NCI-H524 (cell line): Measurements from ENCODE around the gene MRGPRG.

Experiments used
- DNase-seq, 2 experiments: peaks; one replicate each; lab custom pipeline; 2025; lab: John Stamatoyannopoulos, UW

The MRGPRG gene

GRCh38 chr11:3195251-3196160, 23.1 kb downstream of the MRGPRG start:
- DNase-seq: peak; percentile 14 to 23

- no peak for DNase-seq
These were observed 24.4 kb downstream of the MRGPRG start for GRCh38 chr11:3194016-3194816.

- no peak for DNase-seq
These were observed 25.1 kb downstream of the MRGPRG start for GRCh38 chr11:3193373-3194015.

- no peak for DNase-seq
These were observed 25.9 kb downstream of the MRGPRG start for GRCh38 chr11:3192511-3193372.

DNA sequence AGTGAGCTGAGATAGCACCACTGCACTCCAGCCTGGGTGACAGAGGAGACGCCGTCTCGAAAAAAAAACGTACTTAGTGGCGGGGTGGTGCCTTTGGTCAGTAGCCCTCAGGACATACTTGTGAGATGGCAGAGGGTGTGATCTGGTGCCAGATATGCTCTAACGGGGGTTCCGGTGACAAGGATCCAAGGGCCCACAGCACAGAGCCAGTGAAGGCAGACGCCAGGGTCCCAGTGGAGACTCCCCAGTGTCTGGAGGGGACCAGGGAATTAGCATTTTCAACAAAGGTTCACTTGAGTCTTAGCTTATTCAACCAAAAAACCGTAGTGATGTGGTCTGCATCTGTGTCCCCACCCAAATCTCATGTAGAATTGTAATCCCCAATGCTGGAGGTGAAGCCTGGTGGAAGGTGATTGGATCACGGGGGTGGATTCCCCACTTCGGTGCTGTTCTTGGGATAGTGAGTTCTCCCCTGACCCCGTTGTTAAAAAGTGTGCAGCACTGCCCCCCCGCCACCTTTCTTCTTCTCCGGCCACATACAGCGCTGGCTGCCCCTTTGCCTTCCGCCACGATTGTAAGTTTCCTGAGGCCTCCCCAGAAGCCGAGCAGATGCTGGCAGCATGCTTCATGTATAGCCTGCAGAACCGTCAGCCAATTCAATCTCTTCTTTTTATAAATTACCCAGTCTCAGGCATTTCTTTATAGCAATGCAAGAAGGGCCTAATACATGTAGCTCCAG, 26.9 kb downstream of the MRGPRG start:
- DNase-seq: no peak

- DNase-seq: peak in 1 of 2 experiments; percentile 11
These were observed 28.0 kb downstream of the MRGPRG start for GRCh38 chr11:3190600-3190999.

DNA sequence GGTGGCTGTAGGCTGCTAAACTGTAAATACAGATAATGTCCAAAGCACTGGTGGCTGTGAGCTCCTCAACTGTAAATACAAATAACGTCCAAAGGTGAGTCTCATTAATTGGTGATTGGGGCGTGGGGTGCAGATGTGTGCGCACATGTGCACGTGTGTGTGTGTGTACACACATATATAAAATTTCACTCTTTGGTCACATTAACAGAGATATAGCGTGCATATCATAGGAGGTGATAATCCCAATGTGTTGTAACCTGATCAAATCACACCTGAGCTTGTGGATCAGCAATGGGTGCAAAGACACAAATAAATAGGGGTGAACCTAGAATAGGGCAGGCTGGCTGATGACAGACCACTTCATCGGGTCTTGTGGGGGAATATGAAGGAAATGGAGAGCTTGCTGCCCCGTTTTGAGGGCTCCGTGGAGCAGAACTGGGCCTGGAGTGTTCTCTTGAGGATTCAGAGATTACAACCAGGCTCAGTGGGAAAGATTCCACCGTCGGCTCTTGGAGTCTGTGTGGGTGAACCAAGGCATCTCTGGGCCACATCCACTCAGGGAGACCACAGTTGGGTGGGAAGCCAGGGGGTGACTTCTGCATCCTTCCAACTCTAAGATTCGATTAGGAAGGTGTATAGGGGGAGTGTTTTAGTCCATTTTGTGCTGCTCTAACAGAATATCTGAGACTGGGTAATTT, 28.6 kb downstream of the MRGPRG start:
- DNase-seq: no peak

DNA sequence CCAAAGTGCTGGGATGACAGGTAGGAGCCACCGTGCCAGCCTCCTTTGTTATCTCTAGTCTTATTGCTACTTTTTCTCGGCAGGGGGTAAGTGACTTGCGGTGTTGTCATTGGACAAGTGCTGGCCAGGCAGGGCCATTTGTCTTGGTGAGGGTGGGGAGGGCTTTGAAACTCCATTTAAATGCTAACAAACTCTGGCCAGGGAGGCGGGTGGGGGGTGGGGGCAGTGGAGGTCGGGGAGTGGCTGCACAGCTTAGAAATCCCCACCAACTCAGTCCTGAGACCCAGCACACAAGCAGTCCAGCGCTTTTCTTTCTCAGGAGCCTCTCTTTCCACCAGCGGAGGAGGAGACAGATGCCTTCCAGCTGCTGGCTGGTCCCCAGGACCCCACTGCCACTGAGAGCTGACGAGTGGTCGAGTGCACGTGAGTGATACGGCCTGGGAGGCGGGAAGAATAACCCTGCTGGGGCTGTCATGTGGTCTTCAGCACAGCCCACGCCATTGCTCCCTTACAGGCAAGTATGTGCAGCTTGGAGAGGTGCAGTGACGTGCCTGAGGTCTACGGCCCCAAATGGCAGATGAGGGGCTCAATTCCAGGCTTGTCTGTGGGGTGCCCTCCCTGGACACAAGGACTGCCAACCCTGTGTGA, 29.3 kb downstream of the MRGPRG start:
- DNase-seq: no peak

GRCh38 chr11:3188496-3189195, 30.0 kb downstream of the MRGPRG start:
- no peak for DNase-seq

- no peak for DNase-seq
These were observed 32.3 kb downstream of the MRGPRG start for GRCh38 chr11:3186166-3186953.

DNA sequence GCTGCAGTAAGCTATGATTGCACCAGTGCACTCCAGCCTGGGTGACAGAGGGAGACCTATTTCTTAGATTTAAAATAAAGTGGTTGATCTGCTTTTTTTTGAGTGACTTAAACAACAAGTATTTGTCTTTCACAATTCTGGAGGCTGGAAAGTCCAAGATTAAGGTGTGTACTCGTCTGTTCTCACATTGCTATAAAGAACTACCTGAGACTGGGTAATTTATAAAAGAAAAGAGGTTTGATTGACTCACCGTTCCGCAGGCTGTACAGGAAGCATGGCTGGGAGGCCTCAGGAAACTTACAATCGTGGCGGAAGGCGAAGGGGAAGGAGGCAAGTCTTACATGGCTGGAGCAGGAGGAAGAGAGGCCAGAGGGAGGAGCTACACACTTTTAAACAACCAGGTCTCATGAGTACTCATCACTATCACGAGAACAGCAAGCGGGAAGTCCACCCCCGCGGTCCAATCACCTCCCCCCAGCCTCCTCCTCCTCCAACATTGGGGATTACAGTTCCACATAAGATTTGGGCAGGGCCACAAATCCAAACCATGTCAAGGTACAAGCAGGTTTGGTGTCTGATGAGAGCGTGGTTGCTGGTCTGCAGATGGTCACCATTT, 33.8 kb downstream of the MRGPRG start:
- no peak for DNase-seq

DNA sequence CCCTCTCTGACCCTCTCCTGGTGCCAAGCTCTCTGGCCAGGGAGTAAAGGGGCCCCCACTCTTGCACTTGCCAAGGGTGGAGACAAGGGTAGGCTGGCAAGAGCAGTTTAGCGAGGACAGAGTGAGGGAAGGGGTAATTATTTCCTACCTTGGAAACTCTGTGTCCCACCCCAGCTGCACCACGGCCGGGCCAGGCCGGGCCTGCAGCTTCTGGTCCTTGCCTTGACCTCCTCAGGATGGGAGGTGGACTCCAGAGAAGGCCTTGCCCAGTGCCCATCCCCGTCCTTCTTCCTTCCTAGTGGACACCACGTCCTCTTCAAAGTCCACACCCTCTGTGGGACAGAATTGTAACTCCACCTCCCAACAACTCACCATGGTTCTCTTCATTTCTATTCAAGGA, 35.1 kb downstream of the MRGPRG start:
- DNase-seq: no peak

GRCh38 chr11:3182462-3182852, 36.2 kb downstream of the MRGPRG start:
- no peak for DNase-seq

DNA sequence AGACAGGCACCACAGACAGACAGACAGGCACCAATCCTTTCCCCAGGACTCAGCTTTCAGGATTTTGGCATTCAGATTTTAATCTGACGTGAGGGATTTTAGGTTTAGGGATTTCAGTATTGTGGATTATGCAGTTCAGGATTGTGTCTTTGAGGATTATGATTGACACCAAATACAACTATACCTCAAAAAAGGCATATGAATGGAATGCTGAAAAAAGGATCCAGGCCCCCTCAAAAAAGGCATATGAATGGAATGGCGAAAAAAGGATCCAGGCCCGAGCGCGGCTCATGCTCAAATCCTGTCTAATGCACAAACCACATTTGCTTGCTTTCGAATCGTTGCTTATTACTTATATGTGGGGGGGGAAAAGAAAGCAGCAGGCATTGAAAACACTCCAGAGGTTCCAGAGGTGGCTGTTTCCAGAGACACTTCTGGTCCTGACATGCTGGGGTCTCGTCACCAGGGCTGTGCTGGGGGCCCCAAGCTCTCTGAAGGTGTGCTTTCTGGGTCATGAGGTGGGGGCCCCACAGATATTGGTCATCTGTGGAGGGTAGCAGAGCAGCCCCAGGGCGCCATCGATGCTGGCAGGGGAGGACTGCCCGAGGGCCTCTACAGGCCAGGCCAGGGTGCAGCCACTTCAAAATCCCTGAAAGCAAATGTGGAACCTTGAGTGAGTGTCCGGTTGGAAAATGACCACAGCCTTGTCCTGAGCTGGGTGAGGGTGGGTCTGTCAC, 36.7 kb downstream of the MRGPRG start:
- no peak for DNase-seq

- DNase-seq: no peak
These were observed 37.7 kb downstream of the MRGPRG start for GRCh38 chr11:3180869-3181268.

DNA sequence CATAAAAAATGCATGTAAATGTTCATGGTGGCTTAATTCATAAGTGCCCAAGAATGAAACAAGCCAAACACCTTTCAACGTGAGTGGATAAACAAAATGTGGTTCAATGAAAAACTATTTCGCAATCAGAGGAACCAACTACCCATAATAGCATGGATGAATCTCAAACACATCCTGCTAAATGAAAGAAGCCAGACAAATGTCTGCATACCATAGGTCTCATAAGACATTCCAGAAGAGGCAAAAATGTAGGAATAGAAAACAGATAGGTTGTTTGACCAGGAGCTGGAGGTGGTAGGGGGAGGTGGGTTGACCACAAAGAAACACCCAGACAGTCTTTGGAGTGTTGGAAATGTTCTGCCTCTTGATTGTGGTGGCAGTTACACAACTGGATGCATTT, 40.3 kb downstream of the MRGPRG start:
- DNase-seq: no peak

- no peak for DNase-seq
These were observed 40.7 kb downstream of the MRGPRG start for GRCh38 chr11:3177931-3178330.
